Fibroblast of the aortic adventitia (primary cell): Measurements from ENCODE around the gene RNF175. TPM values are rescaled to one million over a fixed set of nuclear protein-coding genes. Genes with fewer than 3 reads are reported as not detected.

ENCODE experiments used
- DNase-seq: peaks from one replicate; pipeline ENCODE4 v3.0.0-alpha.2; 2010; ENCODE audit warnings: low read depth
- H3K4me3 ChIP-seq: 2 replicates; pipeline ENCODE4 v1.5.1; 2011; ENCODE audit warnings: low read depth, mild to moderate bottlenecking, control low read depth, low read length, moderate library complexity
- total RNA-seq: library from RNA; depleted of rRNA; stranded (reverse); fragments of >200 nt; gene quantifications from 2 replicates; pipeline ENCODE4 v1.2.3, GENCODE V29; 2012; ENCODE audit warnings: low replicate concordance
- TF ChIP-seq, protein P1 (sequence below): IDR thresholded peaks from 2 replicates; pipeline ENCODE4 v1.5.1; 2011; ENCODE audit warnings: mild to moderate bottlenecking, low read length, control low read depth, inconsistent platforms; ENCODE audit not compliant: insufficient read depth

The RNF175 gene
- total RNA-seq, 1 donor = not detected

GRCh38 chr4:153785910-153786721 is 26.3 kb upstream of the RNF175 start:
- DNase-seq = peak; percentile 59
- TF ChIP-seq, protein P1, sequence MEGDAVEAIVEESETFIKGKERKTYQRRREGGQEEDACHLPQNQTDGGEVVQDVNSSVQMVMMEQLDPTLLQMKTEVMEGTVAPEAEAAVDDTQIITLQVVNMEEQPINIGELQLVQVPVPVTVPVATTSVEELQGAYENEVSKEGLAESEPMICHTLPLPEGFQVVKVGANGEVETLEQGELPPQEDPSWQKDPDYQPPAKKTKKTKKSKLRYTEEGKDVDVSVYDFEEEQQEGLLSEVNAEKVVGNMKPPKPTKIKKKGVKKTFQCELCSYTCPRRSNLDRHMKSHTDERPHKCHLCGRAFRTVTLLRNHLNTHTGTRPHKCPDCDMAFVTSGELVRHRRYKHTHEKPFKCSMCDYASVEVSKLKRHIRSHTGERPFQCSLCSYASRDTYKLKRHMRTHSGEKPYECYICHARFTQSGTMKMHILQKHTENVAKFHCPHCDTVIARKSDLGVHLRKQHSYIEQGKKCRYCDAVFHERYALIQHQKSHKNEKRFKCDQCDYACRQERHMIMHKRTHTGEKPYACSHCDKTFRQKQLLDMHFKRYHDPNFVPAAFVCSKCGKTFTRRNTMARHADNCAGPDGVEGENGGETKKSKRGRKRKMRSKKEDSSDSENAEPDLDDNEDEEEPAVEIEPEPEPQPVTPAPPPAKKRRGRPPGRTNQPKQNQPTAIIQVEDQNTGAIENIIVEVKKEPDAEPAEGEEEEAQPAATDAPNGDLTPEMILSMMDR = peak; percentile 46
- H3K4me3 ChIP-seq = no peak overlapping the region

- TF ChIP-seq, protein P1 = no peak
Measured at GRCh38 chr4:153784166-153784699, 24.4 kb upstream of the RNF175 start.

GRCh38 chr4:153782581-153782980 is 22.8 kb upstream of the RNF175 start:
- TF ChIP-seq, protein P1 = no peak
- no peak overlapping the region for H3K4me3 ChIP-seq
- peak; percentile 23 for DNase-seq

More at GRCh38 chr4:153784166-153784699, 24.4 kb upstream of the RNF175 start:
- no peak for DNase-seq
- no peak overlapping the region for H3K4me3 ChIP-seq

DNA sequence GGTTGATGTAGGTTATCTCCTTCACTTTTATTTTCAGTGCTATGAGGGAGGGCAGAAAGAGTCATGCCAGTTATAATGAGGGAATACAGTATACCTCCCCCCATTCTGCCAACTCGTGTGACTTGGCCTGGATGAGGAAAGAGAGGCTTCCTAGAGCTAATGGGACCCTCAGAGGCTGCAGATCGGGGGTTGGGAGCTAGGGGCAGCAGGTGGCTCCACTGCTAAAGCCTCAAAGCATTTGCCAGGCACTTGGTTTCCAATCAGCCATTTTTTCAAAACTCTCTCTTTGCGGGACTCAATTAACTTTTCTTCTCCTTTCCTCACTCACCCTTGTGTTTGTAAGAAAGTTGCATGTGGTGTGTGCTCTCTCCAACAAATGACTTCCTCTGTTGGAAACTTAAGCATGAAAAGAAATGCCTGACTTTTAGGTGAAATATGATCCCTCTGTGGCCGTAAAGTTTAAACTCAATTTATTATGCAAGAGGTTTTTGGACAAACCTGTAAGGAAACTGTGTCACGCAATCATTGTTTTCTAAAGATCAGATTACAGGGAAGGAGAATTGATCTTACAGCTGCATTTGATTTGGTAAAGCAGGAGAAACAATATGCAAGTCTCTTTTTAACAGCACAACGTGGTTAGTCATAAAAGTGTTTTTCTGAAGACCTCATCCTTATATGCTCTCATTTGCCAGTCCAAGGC is 22.0 kb upstream of the RNF175 start:
- TF ChIP-seq, protein P1 = no peak
- DNase-seq = peak; percentile 91
- H3K4me3 ChIP-seq = no peak overlapping the region

DNA sequence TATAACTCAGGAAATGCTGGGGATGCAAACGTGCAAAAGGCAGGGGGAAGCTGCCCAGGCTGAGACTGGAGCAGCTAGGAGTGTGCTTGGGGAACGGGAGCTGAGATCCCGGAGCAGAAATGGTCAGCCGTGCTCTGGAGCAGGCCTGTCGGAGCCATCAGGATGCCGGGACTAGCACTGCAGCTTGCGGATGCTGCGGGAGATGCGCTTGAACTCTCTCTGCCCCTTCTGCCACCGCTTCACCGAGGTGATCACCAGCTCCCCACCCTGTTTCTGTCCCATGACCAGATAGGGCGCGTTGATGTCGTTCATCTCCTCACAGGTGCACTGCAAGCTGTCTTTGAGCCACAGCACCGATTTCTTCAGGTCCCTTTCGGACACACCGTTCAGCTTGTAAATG is 21.5 kb upstream of the RNF175 start:
- TF ChIP-seq, protein P1 = no peak
- DNase-seq = no peak
- no peak overlapping the region for H3K4me3 ChIP-seq

DNA sequence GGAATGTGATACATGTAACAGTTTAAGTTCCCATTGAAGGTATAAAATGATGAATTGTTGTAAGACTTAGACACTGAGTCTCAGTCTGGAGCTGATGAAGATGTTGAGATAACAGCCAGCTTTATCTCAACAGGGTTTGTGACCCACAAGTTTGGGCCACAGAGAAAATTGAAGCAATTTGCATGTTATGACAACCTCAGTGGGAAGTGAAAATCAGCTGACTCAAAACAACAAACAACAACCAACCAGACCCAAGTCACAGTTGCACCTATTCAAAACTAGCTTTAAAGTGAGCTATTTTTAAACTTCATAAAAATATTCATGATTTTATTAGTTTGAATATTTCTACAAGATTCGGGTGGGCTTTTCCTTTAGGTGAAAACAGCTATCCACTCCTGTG is 21.1 kb upstream of the RNF175 start:
- no peak overlapping the region for H3K4me3 ChIP-seq
- no peak for DNase-seq
- TF ChIP-seq, protein P1 = no peak
